Stimulated activated naive CD8-positive, alpha-beta T cell treated with anti-CD3 and anti-CD28 coated beads, Interleukin-15, amount 100 ng/mL, for 72 hours (primary cell): Measurements from ENCODE around the gene MERTK.
"Not testable (repeated sequence)": the region's sequence is repeated elsewhere in the genome, so short reads cannot be mapped to it uniquely, and the experiment has no call there.

Experiments
- ATAC-seq: fragments of 150-1000 bp; cut with Tn5 transposase; 2 replicates; pipeline ENCODE4 v1.10.0; 2021; ENCODE audit warnings: mild to moderate bottlenecking, moderate library complexity
- DNase-seq, 2 donors: peaks; one replicate each; pipeline ENCODE4 v3.0.0; 2021 to 2022
- H3K27ac Mint-ChIP-seq, 2 donors: one replicate each; pipeline ENCODE4 v1.8.0; 2022; ENCODE audit warnings: mild to moderate bottlenecking in 2 of 2, mixed read lengths in 2 of 2, moderate library complexity in 2 of 2
- H3K27me3 Mint-ChIP-seq: one replicate; pipeline ENCODE4 v1.8.0; 2022; ENCODE audit warnings: mixed read lengths
- H3K4me1 Mint-ChIP-seq: one replicate; pipeline ENCODE4 v1.8.0; 2022; ENCODE audit warnings: mild to moderate bottlenecking, mixed read lengths
- H3K4me3 Mint-ChIP-seq, 2 donors: one replicate each; pipeline ENCODE4 v1.8.0; 2022; ENCODE audit warnings: mild to moderate bottlenecking in 2 of 2, mixed read lengths in 2 of 2, moderate library complexity in 1 of 2
- H3K9me3 Mint-ChIP-seq, 2 donors: one replicate each; pipeline ENCODE4 v1.8.0; 2022; ENCODE audit warnings: mixed read lengths in 2 of 2

Gene MERTK

GRCh38 chr2:111924617-111925107, 26.3 kb downstream of the MERTK start:
- no peaks in the 10 kb centered on the region for H3K27me3 Mint-ChIP-seq
- peaks cover 9% of the 10 kb centered on the region for H3K4me1 Mint-ChIP-seq
- no peak overlapping the region for H3K4me3 Mint-ChIP-seq
- no peak for DNase-seq
- peak overlapping the region in 1 of 2 donors; percentile 7 for H3K27ac Mint-ChIP-seq
- ATAC-seq = no peak
- H3K9me3 Mint-ChIP-seq = no peaks in the 10 kb centered on the region

GRCh38 chr2:111927723-111928122, 29.3 kb downstream of the MERTK start:
- DNase-seq = no peak
- no peak overlapping the region for H3K4me3 Mint-ChIP-seq

GRCh38 chr2:111930409-111930808, 32.0 kb downstream of the MERTK start:
- Mint-ChIP-seq H3K27me3 (peaks cover 9% of the 10 kb centered on the region), H3K9me3 (no peaks in the 10 kb centered on the region), H3K4me1 (peaks cover 17% of the 10 kb centered on the region), H3K4me3 (peak overlapping the region in 1 of 2 donors; percentile 50), H3K27ac (peak overlapping the region; percentile 74 to 94)
- peak; percentile 67 for ATAC-seq
- no peak for DNase-seq

More at GRCh38 chr2:111927723-111928122, 29.3 kb downstream of the MERTK start:
- peaks cover 26% of the 10 kb centered on the region for H3K4me1 Mint-ChIP-seq
- ATAC-seq = no peak
- no peak overlapping the region for H3K27ac Mint-ChIP-seq
- H3K9me3 Mint-ChIP-seq = no peaks in the 10 kb centered on the region
- H3K27me3 Mint-ChIP-seq = peaks cover 6% of the 10 kb centered on the region

GRCh38 chr2:111930875-111931274, 32.5 kb downstream of the MERTK start:
- peak overlapping the region; percentile 45 to 50 for H3K4me3 Mint-ChIP-seq
- peaks cover 9% of the 10 kb centered on the region for H3K27me3 Mint-ChIP-seq
- ATAC-seq (peak; percentile 95), DNase-seq (peak; percentile 6 to 51)
- peak overlapping the region; percentile 72 to 83 for H3K27ac Mint-ChIP-seq
- H3K4me1 Mint-ChIP-seq = peaks cover 17% of the 10 kb centered on the region
- H3K9me3 Mint-ChIP-seq = no peaks in the 10 kb centered on the region

GRCh38 chr2:111932841-111933291, 34.5 kb downstream of the MERTK start:
- peaks cover 9% of the 10 kb centered on the region for H3K27me3 Mint-ChIP-seq
- no peak overlapping the region for H3K4me3 Mint-ChIP-seq
- no peak for ATAC-seq
- peaks cover 17% of the 10 kb centered on the region for H3K4me1 Mint-ChIP-seq
- H3K27ac Mint-ChIP-seq = no peak overlapping the region
- no peaks in the 10 kb centered on the region for H3K9me3 Mint-ChIP-seq
- no peak for DNase-seq

GRCh38 chr2:111933900-111934299, 35.5 kb downstream of the MERTK start:
- not testable (repeated sequence) for DNase-seq, H3K4me3 Mint-ChIP-seq, ATAC-seq, H3K27ac Mint-ChIP-seq, H3K9me3 Mint-ChIP-seq, H3K27me3 Mint-ChIP-seq
- peaks cover 17% of the 10 kb centered on the region for H3K4me1 Mint-ChIP-seq

GRCh38 chr2:111936881-111937280, 38.5 kb downstream of the MERTK start:
- ATAC-seq = no peak
- DNase-seq = no peak
- Mint-ChIP-seq H3K4me3 (no peak overlapping the region), H3K27ac (peak overlapping the region in 1 of 2 donors; percentile 71), H3K27me3 (peaks cover 13% of the 10 kb centered on the region), H3K9me3 (no peaks in the 10 kb centered on the region), H3K4me1 (no peaks in the 10 kb centered on the region)

- H3K4me1 Mint-ChIP-seq = no peaks in the 10 kb centered on the region
- DNase-seq (no peak), ATAC-seq (no peak)
- H3K27ac Mint-ChIP-seq = no peak overlapping the region
- H3K4me3 Mint-ChIP-seq = no peak overlapping the region
- H3K9me3 Mint-ChIP-seq = no peaks in the 10 kb centered on the region
- peaks cover 13% of the 10 kb centered on the region for H3K27me3 Mint-ChIP-seq
These were observed 40.0 kb downstream of the MERTK start for GRCh38 chr2:111938392-111938791.

GRCh38 chr2:111940333-111941196, 42.2 kb downstream of the MERTK start:
- Mint-ChIP-seq H3K9me3 (no peaks in the 10 kb centered on the region), H3K4me1 (no peaks in the 10 kb centered on the region), H3K4me3 (no peak overlapping the region), H3K27me3 (peaks cover 13% of the 10 kb centered on the region), H3K27ac (no peak overlapping the region)
- no peak for ATAC-seq
- no peak for DNase-seq

GRCh38 chr2:111941531-111941930, 43.1 kb downstream of the MERTK start:
- Mint-ChIP-seq H3K9me3 (no peaks in the 10 kb centered on the region), H3K27me3 (peaks cover 13% of the 10 kb centered on the region)
- no peak for ATAC-seq

GRCh38 chr2:111944531-111945210, 46.3 kb downstream of the MERTK start:
- H3K27me3 Mint-ChIP-seq = peaks cover 13% of the 10 kb centered on the region
- DNase-seq (no peak), ATAC-seq (peak; percentile 77)
- H3K9me3 Mint-ChIP-seq = no peaks in the 10 kb centered on the region
- no peak overlapping the region for H3K27ac Mint-ChIP-seq
- H3K4me3 Mint-ChIP-seq = no peak overlapping the region
- H3K4me1 Mint-ChIP-seq = no peaks in the 10 kb centered on the region

More at GRCh38 chr2:111941531-111941930, 43.1 kb downstream of the MERTK start:
- no peak for DNase-seq
- H3K4me1 Mint-ChIP-seq = no peaks in the 10 kb centered on the region
- H3K27ac Mint-ChIP-seq = no peak overlapping the region
- H3K4me3 Mint-ChIP-seq = no peak overlapping the region

- no peak for DNase-seq
- ATAC-seq = no peak
- Mint-ChIP-seq H3K4me1 (no peaks in the 10 kb centered on the region), H3K9me3 (no peaks in the 10 kb centered on the region), H3K27ac (no peak overlapping the region), H3K27me3 (peaks cover 13% of the 10 kb centered on the region), H3K4me3 (no peak overlapping the region)
These were observed 47.3 kb downstream of the MERTK start for GRCh38 chr2:111945444-111946293.

GRCh38 chr2:111946294-111947114, 48.1 kb downstream of the MERTK start:
- H3K27me3 Mint-ChIP-seq = peaks cover 13% of the 10 kb centered on the region
- peak overlapping the region in 1 of 2 donors; percentile 77 for H3K27ac Mint-ChIP-seq
- H3K9me3 Mint-ChIP-seq = no peaks in the 10 kb centered on the region
- H3K4me1 Mint-ChIP-seq = no peaks in the 10 kb centered on the region
- no peak for DNase-seq
- ATAC-seq = no peak
- H3K4me3 Mint-ChIP-seq = no peak overlapping the region

- DNase-seq = no peak
- Mint-ChIP-seq H3K9me3 (no peaks in the 10 kb centered on the region), H3K27ac (no peak overlapping the region)
These were observed 48.8 kb downstream of the MERTK start for GRCh38 chr2:111947219-111947618.

More at GRCh38 chr2:111947219-111947618, 48.8 kb downstream of the MERTK start:
- H3K4me1 Mint-ChIP-seq = no peaks in the 10 kb centered on the region
- peaks cover 6% of the 10 kb centered on the region for H3K27me3 Mint-ChIP-seq
- no peak overlapping the region for H3K4me3 Mint-ChIP-seq
- no peak for ATAC-seq
